PC-3 (cell line): ENCODE data around the gene ROR1. TPM values are rescaled to one million over a fixed set of nuclear protein-coding genes. Genes with fewer than 3 reads are reported as not detected.

Experiments used
- ATAC-seq: fragments of 200-7000 bp; cut with Tn5 transposase; 2 replicates; pipeline ENCODE4 v1.9.1; 2020; ENCODE audit warnings: mild to moderate bottlenecking, moderate library complexity
- BruUV-seq: library from RNA; stranded (reverse); fragments of 400-500 nt; replicated peaks from 2 replicates; lab custom pipeline; 2021; lab: Mats Ljungman, UMichigan
- CTCF ChIA-PET: fragments of 300-600 bp; sonication (Branson Sonifier 250); formaldehyde crosslinking; loops from one replicate; lab custom pipeline; 2022; ENCODE audit warnings: antibody characterized with exemption; lab: Charles Lee
- POLR2A ChIA-PET: fragments of 300-600 bp; sonication (Branson Sonifier 250); formaldehyde crosslinking; loops from one replicate; lab custom pipeline; 2022; ENCODE audit warnings: antibody characterized with exemption; ENCODE audit not compliant: unreplicated experiment; lab: Charles Lee
- DNase-seq: peaks from one replicate; pipeline ENCODE4 v3.0.0-alpha.2; 2015
- H2AFZ ChIP-seq: fragments of 300-600 bp; sonication (generic); 2 replicates; pipeline ENCODE4 v1.6.0; 2016; ENCODE audit warnings: antibody characterized with exemption, low read length
- H3F3A ChIP-seq: fragments of 300-600 bp; sonication (generic); one replicate; pipeline ENCODE4 v1.6.0; 2017; ENCODE audit warnings: antibody characterized with exemption, low read length, control low read depth, mild to moderate bottlenecking; ENCODE audit not compliant: unreplicated experiment
- H3K27ac ChIP-seq: fragments of 300-600 bp; sonication (generic); 2 replicates; pipeline ENCODE4 v1.5.1; 2016; ENCODE audit warnings: mild to moderate bottlenecking, low read length
- H3K27me3 ChIP-seq: fragments of 300-600 bp; sonication (generic); 2 replicates; pipeline ENCODE4 v1.6.1; 2016; ENCODE audit warnings: low read length, mixed read lengths
- H3K36me3 ChIP-seq: fragments of 300-600 bp; sonication (generic); 2 replicates; pipeline ENCODE4 v1.6.1; 2016; ENCODE audit warnings: low read depth, mixed run types, low read length, mixed read lengths
- H3K4me1 ChIP-seq: fragments of 300-600 bp; sonication (generic); 2 replicates; pipeline ENCODE4 v1.5.1; 2016; ENCODE audit warnings: low read length; ENCODE audit not compliant: insufficient read depth
- H3K4me2 ChIP-seq: fragments of 300-600 bp; sonication (generic); 2 replicates; pipeline ENCODE4 v1.6.0; 2016; ENCODE audit warnings: low read length
- H3K4me3 ChIP-seq: fragments of 300-600 bp; sonication (generic); 2 replicates; pipeline ENCODE4 v1.5.1; 2016; ENCODE audit warnings: mild to moderate bottlenecking, low read length, mixed read lengths
- H3K79me2 ChIP-seq: fragments of 300-600 bp; sonication (generic); 2 replicates; pipeline ENCODE4 v1.6.1; 2017; ENCODE audit warnings: low read length, mixed read lengths
- H3K9ac ChIP-seq: fragments of 300-600 bp; sonication (generic); 2 replicates; pipeline ENCODE4 v1.6.0; 2016; ENCODE audit warnings: mild to moderate bottlenecking, low read length
- H3K9me2 ChIP-seq: fragments of 300-600 bp; sonication (generic); replicated peaks from 2 replicates; pipeline ENCODE4 v1.6.1; 2016; ENCODE audit warnings: mixed run types, low read length, mixed read lengths
- H3K9me3 ChIP-seq: fragments of 300-600 bp; sonication (generic); 2 replicates; pipeline ENCODE4 v1.6.1; 2016; ENCODE audit warnings: low read length, mixed read lengths
- H4K20me1 ChIP-seq: fragments of 300-600 bp; sonication (generic); 2 replicates; pipeline ENCODE4 v1.6.1; 2016; ENCODE audit warnings: low read length, mixed read lengths
- CTCF ChIP-seq: fragments of 300-600 bp; sonication (generic); conservative IDR thresholded peaks from 2 replicates; pipeline ENCODE4 v1.5.1; 2017; ENCODE audit warnings: antibody characterized with exemption, low read depth, mild to moderate bottlenecking, low read length
- EZH2 ChIP-seq: fragments of 300-600 bp; sonication (generic); IDR thresholded peaks from one replicate; pipeline ENCODE4 v1.6.1; 2017; ENCODE audit warnings: antibody characterized with exemption, mild to moderate bottlenecking, low read length; ENCODE audit not compliant: unreplicated experiment
- EZH2phosphoT487 ChIP-seq: fragments of 300-600 bp; sonication (generic); IDR thresholded peaks from 2 replicates; pipeline ENCODE4 v1.6.1; 2018; ENCODE audit warnings: mild to moderate bottlenecking, antibody characterized with exemption, low read length, borderline replicate concordance
- intact Hi-C: fragments of 100-400 bp; cut with micrococcal nuclease; formaldehyde crosslinking; loops from 2 replicates; pipeline ENCODE4 v1.9.0; 2023
- total RNA-seq: library from RNA; depleted of rRNA; stranded (reverse); fragments of >200 nt; gene quantifications from 2 replicates; pipeline ENCODE4 v1.2.3, GENCODE V29; 2014

Gene ROR1
- total RNA-seq, 1 experiment from 2014 or later: 16.5 TPM

GRCh38 chr1:63950023-63950422 is 176.2 kb downstream of the ROR1 start:
- no peak overlapping the region for H3K4me2 ChIP-seq
- H3K79me2 ChIP-seq: no peaks in the 10 kb centered on the region
- no peaks in the 10 kb centered on the region for H3F3A ChIP-seq
- no TSS peak for BruUV-seq
- no peak overlapping the region for H3K4me3 ChIP-seq
- no peaks in the 10 kb centered on the region for H3K9me2 ChIP-seq
- ATAC-seq (no peak), DNase-seq (no peak)
- H3K4me1 ChIP-seq: peaks cover 3% of the 10 kb centered on the region; the same call in 1 of the 2 replicates
- H3K36me3 ChIP-seq: no peaks in the 10 kb centered on the region
- H3K9ac ChIP-seq: no peak overlapping the region
- no peaks in the 10 kb centered on the region for H3K9me3 ChIP-seq
- POLR2A ChIA-PET: no interaction called here
- H4K20me1 ChIP-seq: no peaks in the 10 kb centered on the region
- no peak overlapping the region for H3K27ac ChIP-seq
- CTCF ChIA-PET: no interaction called here
- intact Hi-C loops: no loop called here
- no peak overlapping the region for H2AFZ ChIP-seq
- no peaks in the 10 kb centered on the region for H3K27me3 ChIP-seq
- TF ChIP-seq EZH2: no peak
- TF ChIP-seq EZH2phosphoT487: no peak
- TF ChIP-seq CTCF: no peak

- no peaks in the 10 kb centered on the region for H3K9me3 ChIP-seq
- H3K4me2 ChIP-seq: no peak overlapping the region
- H3K9me2 ChIP-seq: no peaks in the 10 kb centered on the region
- no peak overlapping the region for H2AFZ ChIP-seq
- no peak overlapping the region for H3K27ac ChIP-seq
- no peaks in the 10 kb centered on the region for H4K20me1 ChIP-seq
- H3K36me3 ChIP-seq: no peaks in the 10 kb centered on the region
- intact Hi-C loops: no loop called here
- TF ChIP-seq EZH2 (no peak), EZH2phosphoT487 (no peak), CTCF (no peak)
- peaks cover 3% of the 10 kb centered on the region; the same call in 1 of the 2 replicates for H3K4me1 ChIP-seq
- BruUV-seq: no TSS peak
- H3F3A ChIP-seq: no peaks in the 10 kb centered on the region
- ATAC-seq (no peak), DNase-seq (no peak)
- no peak overlapping the region for H3K9ac ChIP-seq
- H3K27me3 ChIP-seq: no peaks in the 10 kb centered on the region
- H3K4me3 ChIP-seq: no peak overlapping the region
- ChIA-PET CTCF (no interaction called here), POLR2A (interaction anchor here (0.6 kb wide), 1 partner anchor 147 kb away, joined by 3 read pairs; no protein-coding TSS in a partner anchor)
- H3K79me2 ChIP-seq: no peaks in the 10 kb centered on the region
These were observed 177.5 kb downstream of the ROR1 start for GRCh38 chr1:63951059-63951946.

DNA sequence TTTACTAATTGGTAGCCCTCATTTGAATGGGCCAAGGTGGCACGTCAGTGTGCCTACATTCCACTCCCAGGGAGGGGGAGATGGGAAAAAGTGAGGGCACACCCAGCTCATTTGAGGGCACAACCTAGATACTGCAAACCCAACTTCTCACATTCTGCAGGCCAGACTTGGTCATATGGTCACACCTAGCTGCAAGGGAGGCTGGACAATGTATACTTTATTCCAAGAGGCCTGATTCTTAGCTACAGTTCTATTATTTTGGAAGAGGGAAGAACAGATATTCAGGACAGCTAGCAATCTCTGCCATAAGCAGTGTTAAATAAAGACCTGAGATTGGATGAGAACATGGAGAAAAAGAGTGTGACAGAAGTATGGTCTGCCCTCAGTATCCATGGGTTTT is 180.4 kb downstream of the ROR1 start:
- no peak overlapping the region for H2AFZ ChIP-seq
- BruUV-seq: no TSS peak
- H3K36me3 ChIP-seq: no peaks in the 10 kb centered on the region
- no peaks in the 10 kb centered on the region for H3K9me2 ChIP-seq
- no peak overlapping the region for H3K27ac ChIP-seq
- no peaks in the 10 kb centered on the region for H4K20me1 ChIP-seq
- CTCF ChIA-PET: no interaction called here
- no peaks in the 10 kb centered on the region for H3K4me1 ChIP-seq
- H3K4me3 ChIP-seq: no peak overlapping the region
- no peak overlapping the region for H3K9ac ChIP-seq
- H3K27me3 ChIP-seq: no peaks in the 10 kb centered on the region
- H3K9me3 ChIP-seq: no peaks in the 10 kb centered on the region
- no peaks in the 10 kb centered on the region for H3F3A ChIP-seq
- intact Hi-C loops: no loop called here
- DNase-seq: no peak
- POLR2A ChIA-PET: no interaction called here
- no peaks in the 10 kb centered on the region for H3K79me2 ChIP-seq
- ATAC-seq: no peak
- no peak overlapping the region for H3K4me2 ChIP-seq
- TF ChIP-seq EZH2 (no peak), EZH2phosphoT487 (no peak), CTCF (no peak)
